IMR-90 (cell line): Measurements from ENCODE around the gene ISOC1. TPM values are rescaled to one million over a fixed set of nuclear protein-coding genes. Genes with fewer than 3 reads are reported as not detected.

ENCODE experiments used
- ATAC-seq: fragments of 200-7000 bp; cut with Tn5 transposase; 2 replicates; pipeline ENCODE4 v1.9.1; 2020; ENCODE audit warnings: low read depth, mild to moderate bottlenecking, moderate library complexity
- BruUV-seq: library from RNA; stranded (reverse); fragments of 400-500 nt; replicated peaks from 2 replicates; lab custom pipeline; 2021; lab: Mats Ljungman, UMichigan
- CTCF ChIA-PET: fragments of 300-600 bp; formaldehyde crosslinking; extraction: SDS; loops from one replicate; lab custom pipeline; 2021; ENCODE audit warnings: antibody characterized with exemption; lab: Yijun Ruan, JAX
- POLR2A ChIA-PET: fragments of 300-600 bp; sonication (Branson Sonifier 250); formaldehyde crosslinking; loops from one replicate; lab custom pipeline; 2022; ENCODE audit warnings: antibody characterized with exemption; ENCODE audit not compliant: unreplicated experiment; lab: Charles Lee
- DNase-seq: peaks from one replicate; pipeline ENCODE4 v3.0.0; 2013
- H2AFZ ChIP-seq: replicated peaks from 2 replicates; pipeline ENCODE3; 2013; ENCODE audit warnings: low read length, mild to moderate bottlenecking; ENCODE audit not compliant: poor library complexity
- H2AK5ac ChIP-seq: 2 replicates; pipeline ENCODE4 v1.6.1; 2013; ENCODE audit warnings: low read depth, low read length, inconsistent platforms
- H2AK9ac ChIP-seq: replicated peaks from 2 replicates; pipeline ENCODE3; 2013; ENCODE audit warnings: mild to moderate bottlenecking, low read depth, low read length, moderate library complexity; ENCODE audit not compliant: poor library complexity
- H2BK120ac ChIP-seq: 2 replicates; pipeline ENCODE4 v1.6.1; 2013; ENCODE audit warnings: low read depth, low read length, inconsistent platforms
- H2BK15ac ChIP-seq: 3 replicates; pipeline ENCODE4 v1.6.1; 2013; ENCODE audit warnings: low read depth, low read length, inconsistent platforms
- H2BK20ac ChIP-seq: 2 replicates; pipeline ENCODE4 v1.6.1; 2013; ENCODE audit warnings: low read depth, mild to moderate bottlenecking, inconsistent platforms, low read length, moderate library complexity
- H2BK5ac ChIP-seq: 2 replicates; pipeline ENCODE4 v1.6.1; 2013; ENCODE audit warnings: mild to moderate bottlenecking, low read depth, low read length, inconsistent platforms; ENCODE audit not compliant: poor library complexity, severe bottlenecking
- H3K14ac ChIP-seq: replicated peaks from 2 replicates; pipeline ENCODE4 v1.6.1; 2013; ENCODE audit warnings: low read depth, low read length, inconsistent platforms
- H3K18ac ChIP-seq: 2 replicates; pipeline ENCODE4 v1.6.1; 2013; ENCODE audit warnings: low read depth, low read length, control low read depth
- H3K23ac ChIP-seq: 2 replicates; pipeline ENCODE4 v1.6.1; 2013; ENCODE audit warnings: low read depth, low read length, inconsistent platforms
- H3K27ac ChIP-seq: 2 replicates; pipeline ENCODE4 v1.5.1; 2013; ENCODE audit warnings: mild to moderate bottlenecking, control low read depth, low read length; ENCODE audit not compliant: insufficient read depth
- H3K27me3 ChIP-seq: 2 replicates; pipeline ENCODE4 v1.6.1; 2013; ENCODE audit warnings: low read length; ENCODE audit not compliant: control insufficient read depth, insufficient read depth
- H3K36me3 ChIP-seq: 2 replicates; pipeline ENCODE4 v1.6.1; 2013; ENCODE audit warnings: low read length, mixed read lengths; ENCODE audit not compliant: control insufficient read depth, insufficient read depth
- H3K4ac ChIP-seq: 2 replicates; pipeline ENCODE4 v1.6.1; 2013; ENCODE audit warnings: low read depth, low read length, inconsistent platforms
- H3K4me1 ChIP-seq: 2 replicates; pipeline ENCODE4 v1.6.1; 2013; ENCODE audit warnings: low read length, mixed read lengths; ENCODE audit not compliant: control insufficient read depth, insufficient read depth
- H3K4me2 ChIP-seq: 2 replicates; pipeline ENCODE4 v1.6.1; 2013; ENCODE audit warnings: low read depth, mild to moderate bottlenecking, control low read depth, low read length, moderate library complexity
- H3K4me3 ChIP-seq: 2 replicates; pipeline ENCODE4 v1.5.1; 2013; ENCODE audit warnings: low read depth, mild to moderate bottlenecking, control low read depth, low read length, moderate library complexity; ENCODE audit not compliant: insufficient read depth
- H3K56ac ChIP-seq: 2 replicates; pipeline ENCODE4 v1.6.1; 2013; ENCODE audit warnings: low read length, inconsistent platforms; ENCODE audit not compliant: insufficient read depth; ENCODE audit errors: extremely low read depth
- H3K79me1 ChIP-seq, 2 experiments: 2 replicates each; pipeline ENCODE4 v1.6.1; 2013; ENCODE audit warnings: low read length in 2 of 2, inconsistent platforms in 1 of 2, low read depth in 1 of 2
- H3K9ac ChIP-seq: 2 replicates; pipeline ENCODE4 v1.6.1; 2013; ENCODE audit warnings: low read depth, low read length, control low read depth
- H3K9me1 ChIP-seq: 2 replicates; pipeline ENCODE4 v1.6.1; 2013; ENCODE audit warnings: low read length, inconsistent platforms; ENCODE audit not compliant: insufficient read depth
- H3K9me3 ChIP-seq: 2 replicates; pipeline ENCODE4 v1.6.1; 2013; ENCODE audit warnings: low read length; ENCODE audit not compliant: control insufficient read depth, insufficient read depth
- H4K20me1 ChIP-seq: 2 replicates; pipeline ENCODE4 v1.6.1; 2013; ENCODE audit warnings: low read length, inconsistent platforms; ENCODE audit not compliant: insufficient read depth
- H4K5ac ChIP-seq: 2 replicates; pipeline ENCODE4 v1.6.1; 2013; ENCODE audit warnings: mild to moderate bottlenecking, low read depth, low read length, control low read depth
- H4K8ac ChIP-seq, 2 experiments: 2 replicates each; pipeline ENCODE4 v1.6.1; 2013; ENCODE audit warnings: low read depth in 2 of 2, low read length in 2 of 2, control low read depth in 1 of 2, inconsistent platforms in 1 of 2
- H4K91ac ChIP-seq: 2 replicates; pipeline ENCODE4 v1.6.1; 2013; ENCODE audit warnings: low read depth, low read length, inconsistent platforms; ENCODE audit not compliant: insufficient read depth
- CEBPB ChIP-seq: IDR thresholded peaks from 2 replicates; pipeline ENCODE4 v1.6.1; 2012; ENCODE audit warnings: low read depth, low read length, improper control_type of control experiment
- CHD1 ChIP-seq: IDR thresholded peaks from 2 replicates; pipeline ENCODE4 v1.6.1; 2012; ENCODE audit warnings: low read depth, low read length, improper control_type of control experiment
- CTCF ChIP-seq: conservative IDR thresholded peaks from 2 replicates; pipeline ENCODE4 v1.5.1; 2012; ENCODE audit warnings: mild to moderate bottlenecking, low read depth, low read length, improper control_type of control experiment
- ELK1 ChIP-seq: fragments of 150-350 bp; IDR thresholded peaks from 2 replicates; pipeline ENCODE4 v1.6.1; 2016; ENCODE audit warnings: low read depth, mild to moderate bottlenecking, low read length, moderate library complexity, borderline replicate concordance
- MAFK ChIP-seq: IDR thresholded peaks from 2 replicates; pipeline ENCODE4 v1.6.1; 2012; ENCODE audit warnings: low read depth, low read length, improper control_type of control experiment
- MXI1 ChIP-seq: IDR thresholded peaks from 2 replicates; pipeline ENCODE4 v1.6.1; 2012; ENCODE audit warnings: low read depth, mild to moderate bottlenecking, low read length, moderate library complexity, borderline replicate concordance
- POLR2A ChIP-seq: IDR thresholded peaks from 2 replicates; pipeline ENCODE4 v1.6.1; 2012; ENCODE audit warnings: mild to moderate bottlenecking, low read depth, low read length
- RAD21 ChIP-seq: IDR thresholded peaks from 2 replicates; pipeline ENCODE4 v1.6.1; 2012; ENCODE audit warnings: low read length, improper control_type of control experiment
- RCOR1 ChIP-seq: IDR thresholded peaks from 2 replicates; pipeline ENCODE4 v1.6.1; 2012; ENCODE audit warnings: mild to moderate bottlenecking, low read length, improper control_type of control experiment; ENCODE audit not compliant: insufficient replicate concordance
- RFX5 ChIP-seq: IDR thresholded peaks from 2 replicates; pipeline ENCODE4 v1.8.0; 2012; ENCODE audit warnings: low read depth, mild to moderate bottlenecking, low read length, moderate library complexity
- dilution Hi-C: fragments of 300-500 bp; cut with HindIII; formaldehyde crosslinking; loops from one replicate; pipeline ENCODE4 v1.14.3; 2018; ENCODE audit warnings: low sequenced_read_pairs; ENCODE audit not compliant: unreplicated experiment
- in situ Hi-C: fragments of 300-500 bp; cut with MboI; formaldehyde crosslinking; loops from 3 replicates; pipeline ENCODE4 v1.14.3; 2019; ENCODE audit warnings: low sequenced_read_pairs, inconsistent platforms, mixed read lengths
- intact Hi-C: fragments of 100-400 bp; cut with micrococcal nuclease; formaldehyde crosslinking; loops from 2 replicates; pipeline ENCODE4 v1.10.0; 2022
- polyA plus RNA-seq, 3 experiments: library from polyadenylated mRNA; depleted of rRNA; stranded (reverse); fragments of >200 nt; gene quantifications; 2 replicates each; pipeline ENCODE4 v1.2.3, GENCODE V29; 2012; ENCODE audit warnings: low replicate concordance in 1 of 3
- total RNA-seq: library from RNA; depleted of rRNA; stranded (reverse); fragments of >200 nt; gene quantifications from 2 replicates; pipeline ENCODE4 v1.2.3, GENCODE V29; 2012

Gene ISOC1
- total and polyA plus RNA-seq, 2 of the 4 experiments (the other 2 are of a cell fraction): 10.8 to 11.6 TPM

- dilution Hi-C loops (no loop called here), in situ Hi-C loops (no loop called here), intact Hi-C loops (no loop called here)
- H2AFZ ChIP-seq: no peak overlapping the region
- BruUV-seq: no TSS peak
- H4K8ac ChIP-seq: no peak overlapping the region
- no peak for ATAC-seq
- no peak overlapping the region for H3K23ac ChIP-seq
- no peak overlapping the region for H2BK20ac ChIP-seq
- no peaks in the 10 kb centered on the region for H3K79me1 ChIP-seq
- TF ChIP-seq MAFK (no peak), ELK1 (no peak), RFX5 (no peak), CTCF (no peak), RCOR1 (no peak), RAD21 (no peak), MXI1 (no peak), CHD1 (no peak), POLR2A (no peak), CEBPB (no peak)
- no peak overlapping the region for H3K4ac ChIP-seq
- H2BK15ac ChIP-seq: no peak overlapping the region
- DNase-seq: no peak
- no peak overlapping the region for H3K14ac ChIP-seq
- H2BK120ac ChIP-seq: no peak overlapping the region
- H4K91ac ChIP-seq: no peak overlapping the region
- no peak overlapping the region for H3K27ac ChIP-seq
- no peaks in the 10 kb centered on the region for H4K20me1 ChIP-seq
- no peaks in the 10 kb centered on the region for H3K36me3 ChIP-seq
- H2BK5ac ChIP-seq: no peak overlapping the region
- no peaks in the 10 kb centered on the region for H3K9me1 ChIP-seq
- H3K4me1 ChIP-seq: no peaks in the 10 kb centered on the region
- H4K5ac ChIP-seq: no peak overlapping the region
- no peaks in the 10 kb centered on the region for H3K27me3 ChIP-seq
- H3K4me2 ChIP-seq: no peak overlapping the region
- POLR2A ChIA-PET: no interaction called here
- no peaks in the 10 kb centered on the region for H3K9me3 ChIP-seq
- CTCF ChIA-PET: no interaction called here
- no peak overlapping the region for H3K56ac ChIP-seq
- no peak overlapping the region for H2AK9ac ChIP-seq
- H3K4me3 ChIP-seq: no peak overlapping the region
- H2AK5ac ChIP-seq: no peak overlapping the region
- no peak overlapping the region for H3K9ac ChIP-seq
- no peak overlapping the region for H3K18ac ChIP-seq
These were observed 15.1 kb upstream of the ISOC1 start for GRCh38 chr5:129079496-129079895.
